Colonic mucosa (tissue), 4 donors: ENCODE data around the gene DENND6B. TPM values are rescaled to one million over a fixed set of nuclear protein-coding genes. Genes with fewer than 3 reads are reported as not detected.

Experiments used
- DNase-seq: peaks from one replicate; pipeline ENCODE4 v3.0.0-alpha.2; 2020
- H3K27ac ChIP-seq: fragments of 200-600 bp; one replicate; pipeline ENCODE4 v1.8.0; 2021
- H3K27me3 ChIP-seq: fragments of 200-600 bp; one replicate; pipeline ENCODE4 v1.8.0; 2021
- H3K36me3 ChIP-seq: fragments of 200-600 bp; one replicate; pipeline ENCODE4 v1.8.0; 2021
- H3K4me1 ChIP-seq: fragments of 200-600 bp; one replicate; pipeline ENCODE4 v1.8.0; 2021; ENCODE audit warnings: mild to moderate bottlenecking
- H3K4me3 ChIP-seq: fragments of 200-600 bp; one replicate; pipeline ENCODE4 v1.8.0; 2021
- H3K9ac ChIP-seq, 2 donors: one replicate each; pipeline ENCODE4 v1.7.0; 2013; ENCODE audit warnings: control low read depth in 2 of 2, low read depth in 2 of 2, low read length in 2 of 2
- H3K9me3 ChIP-seq: fragments of 200-600 bp; one replicate; pipeline ENCODE4 v1.8.0; 2021
- CTCF ChIP-seq: fragments of 200-600 bp; IDR thresholded peaks from one replicate; pipeline ENCODE4 v1.8.0; 2022; ENCODE audit warnings: antibody characterized with exemption, mild to moderate bottlenecking
- intact Hi-C: fragments of 100-400 bp; cut with DNase I; formaldehyde crosslinking; loops from one replicate; pipeline ENCODE4 v1.14.1; 2022
- total RNA-seq, 2 donors: library from RNA; stranded (reverse); fragmentation: NEBNext Ultra II Directional in 1 of 2; extraction: Animal tissue kit (Norgen Biotek cat#: 25700) in 1 of 2; gene quantifications; one replicate each; pipeline ENCODE4 v1.2.1, GENCODE V29; 2021
- donor health status: healthy.
- donor health status: DM: no; HTN: no; CAD: no.
- donor health status: DM: no; HTN: no; CAD: no.

DENND6B gene
- total RNA-seq, 2 donors from 2014 or later: 2.4 to 4.0 TPM

DNA sequence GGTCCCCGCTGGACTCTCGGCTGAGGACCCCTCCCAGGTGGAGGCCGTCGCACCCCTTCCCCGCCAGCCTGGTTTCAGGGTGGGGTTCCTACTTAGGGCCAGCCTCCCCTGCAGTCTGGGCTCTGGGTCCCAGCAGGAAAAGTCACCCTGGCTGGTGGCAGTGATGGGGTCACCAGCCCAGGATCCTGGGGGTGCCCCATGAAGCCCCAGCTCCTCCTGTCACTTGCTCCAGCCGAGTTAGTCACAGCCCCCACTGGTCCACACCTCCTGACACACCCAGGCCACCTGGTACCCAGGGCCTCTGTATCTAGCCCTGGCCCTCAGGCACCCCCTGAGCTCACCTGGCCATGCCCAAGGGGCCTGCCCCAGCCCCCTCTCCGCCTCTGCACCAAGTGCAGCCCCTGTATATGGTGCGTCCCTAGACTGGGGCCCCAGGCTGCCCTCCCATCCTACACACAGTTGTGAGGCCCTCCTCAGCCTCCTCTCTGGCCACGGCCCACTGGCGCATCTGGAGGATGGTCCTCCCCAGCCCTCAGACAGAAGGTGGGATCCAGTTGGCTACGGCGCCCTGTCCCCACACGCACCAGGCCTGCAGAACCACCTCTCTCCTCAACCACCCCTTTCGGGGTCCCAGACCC is 26.1 kb downstream of the DENND6B start:
- intact Hi-C loops: no loop called here
- Histone ChIP-seq H3K27me3 (no peaks in the 10 kb centered on the region), H3K4me1 (peaks cover 88% of the 10 kb centered on the region), H3K9me3 (no peaks in the 10 kb centered on the region), H3K4me3 (peak overlapping the region; percentile 41), H3K36me3 (no peaks in the 10 kb centered on the region), H3K9ac (peak overlapping the region; percentile 26 to 96), H3K27ac (peak overlapping the region; percentile 61)
- TF ChIP-seq CTCF: no peak
- DNase-seq: no peak

- no peaks in the 10 kb centered on the region for H3K36me3 ChIP-seq
- H3K4me1 ChIP-seq: peaks cover 82% of the 10 kb centered on the region
- peak; percentile 95 for DNase-seq
- H3K9ac ChIP-seq: peak overlapping the region; percentile 34 to 58
- no peak for TF ChIP-seq CTCF
- no peaks in the 10 kb centered on the region for H3K27me3 ChIP-seq
- intact Hi-C loops: no loop called here
- peak overlapping the region; percentile 61 for H3K27ac ChIP-seq
- peak overlapping the region; percentile 41 for H3K4me3 ChIP-seq
- no peaks in the 10 kb centered on the region for H3K9me3 ChIP-seq
Measured at GRCh38 chr22:50299785-50300619, 26.8 kb downstream of the DENND6B start.

DNA sequence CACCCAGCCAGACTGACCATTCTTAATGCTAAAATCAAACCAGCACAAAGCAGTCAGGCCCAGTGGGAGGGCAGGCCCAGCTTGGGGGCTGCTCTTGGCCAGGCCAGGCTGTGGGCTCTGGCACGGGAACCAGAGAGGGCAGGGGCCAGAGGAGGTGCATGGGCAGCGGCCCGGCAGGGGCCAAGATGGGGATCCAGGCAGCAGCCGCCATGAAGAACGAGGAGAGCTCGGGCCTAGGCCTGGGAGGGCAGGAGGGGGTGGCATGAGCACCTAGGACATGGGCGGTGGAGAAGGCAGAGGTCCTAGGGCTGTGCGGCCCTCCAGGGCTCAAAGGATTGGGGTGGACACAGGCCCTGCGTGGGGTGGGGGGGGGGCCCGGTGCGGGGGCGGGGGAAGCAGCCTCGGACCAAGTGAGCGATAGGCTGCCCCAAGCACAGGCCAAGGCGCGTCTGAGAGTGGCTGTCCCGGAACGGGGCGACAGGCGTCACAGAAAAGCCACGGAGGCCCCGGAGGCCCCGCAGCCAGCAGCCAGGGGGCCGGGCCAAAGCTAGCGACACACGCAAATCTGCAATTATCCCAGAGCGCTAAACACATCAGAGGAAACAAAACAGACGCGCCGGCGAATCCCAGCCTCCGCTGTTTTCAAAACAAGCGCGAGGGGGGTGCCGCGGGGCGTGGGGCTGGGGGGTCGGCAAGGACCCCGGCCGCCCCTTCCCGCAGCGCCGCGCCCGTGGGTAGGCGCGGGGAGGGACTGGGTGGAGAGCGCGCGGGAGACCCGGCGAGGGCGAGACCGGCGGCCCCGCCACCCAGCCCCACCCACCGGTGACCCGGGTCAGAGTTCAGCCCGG is 27.7 kb downstream of the DENND6B start:
- no peak for DNase-seq
- Histone ChIP-seq H3K9me3 (no peaks in the 10 kb centered on the region), H3K9ac (peak overlapping the region; percentile 51 to 69), H3K27ac (peak overlapping the region; percentile 61), H3K27me3 (no peaks in the 10 kb centered on the region), H3K4me3 (peak overlapping the region; percentile 41), H3K36me3 (no peaks in the 10 kb centered on the region), H3K4me1 (peaks cover 83% of the 10 kb centered on the region)
- no peak for TF ChIP-seq CTCF
- intact Hi-C loops: no loop called here

GRCh38 chr22:50298266-50298637 is 28.6 kb downstream of the DENND6B start:
- H3K4me1 ChIP-seq: peaks cover 83% of the 10 kb centered on the region
- no peak overlapping the region for H3K27ac ChIP-seq
- no peaks in the 10 kb centered on the region for H3K9me3 ChIP-seq
- H3K36me3 ChIP-seq: no peaks in the 10 kb centered on the region
- no peaks in the 10 kb centered on the region for H3K27me3 ChIP-seq
- H3K4me3 ChIP-seq: no peak overlapping the region
- peak overlapping the region in 1 of 2 donors; percentile 7 for H3K9ac ChIP-seq
- TF ChIP-seq CTCF: no peak
- DNase-seq: no peak
- intact Hi-C loops: no loop called here

- intact Hi-C loops: no loop called here
- peaks cover 83% of the 10 kb centered on the region for H3K4me1 ChIP-seq
- no peak overlapping the region for H3K4me3 ChIP-seq
- H3K9me3 ChIP-seq: no peaks in the 10 kb centered on the region
- H3K36me3 ChIP-seq: no peaks in the 10 kb centered on the region
- no peak overlapping the region for H3K27ac ChIP-seq
- H3K9ac ChIP-seq: peak overlapping the region in 1 of 2 donors; percentile 7
- no peak for DNase-seq
- H3K27me3 ChIP-seq: no peaks in the 10 kb centered on the region
- TF ChIP-seq CTCF: no peak
Measured at GRCh38 chr22:50297510-50298265, 29.1 kb downstream of the DENND6B start.
